ENCODE measurements around the gene RTN4RL1. TPM values are rescaled to one million over a fixed set of nuclear protein-coding genes. Genes with fewer than 3 reads are reported as not detected.

Gene RTN4RL1
- polyA plus RNA-seq, 1 donor (not counting 4 experiments of a cell fraction or from before 2014, with no cell fraction given): 2.3 TPM

- no peak overlapping the region for H3K4me3 ChIP-seq (ENCODE audit: control insufficient read depth in 2 of 3, extremely low read depth in 1 of 3, insufficient read depth in 2 of 3, low read depth in 1 of 3, low read length in 3 of 3)
- no peaks in the 10 kb centered on the region for H3K79me2 ChIP-seq (ENCODE audit: control insufficient read depth, insufficient read depth, low read length)
- H4K20me1 ChIP-seq (ENCODE audit: control insufficient read depth, extremely low read depth, insufficient read depth, low read length): no peaks in the 10 kb centered on the region
- H2AFZ ChIP-seq (ENCODE audit: control insufficient read depth, low read length): no peak overlapping the region
- H3K9me3 ChIP-seq (ENCODE audit: control insufficient read depth, low read depth, low read length): no peaks in the 10 kb centered on the region
- no peaks in the 10 kb centered on the region for H3K9me1 ChIP-seq (ENCODE audit: control insufficient read depth, extremely low read depth, insufficient read depth, low read length)
- H3K27me3 ChIP-seq (ENCODE audit: control insufficient read depth, extremely low read depth, insufficient read depth, low read length): no peaks in the 10 kb centered on the region
- peaks cover 17% of the 10 kb centered on the region for H3K4me1 ChIP-seq (ENCODE audit: control insufficient read depth, extremely low read depth, insufficient read depth, low read length)
- TF ChIP-seq CTCF (optimal IDR thresholded peaks at IDR 0.05 in 1 of 3, IDR thresholded peaks at IDR 0.05 in 1 of 3, conservative IDR thresholded peaks at IDR 0.05 in 1 of 3; ENCODE audit: extremely low read depth in 1 of 3, insufficient read depth in 2 of 3, low read length in 3 of 3) (no peak), EZH2 (IDR thresholded peaks at IDR 0.05; ENCODE audit: low read length) (no peak)
- H3K4me2 ChIP-seq (ENCODE audit: control insufficient read depth, extremely low read depth, insufficient read depth, low read depth, low read length): no peak overlapping the region
- no peaks in the 10 kb centered on the region for H3K36me3 ChIP-seq (ENCODE audit: control insufficient read depth in 2 of 2, extremely low read depth in 1 of 2, insufficient read depth in 2 of 2, low read length in 2 of 2)
- FAIRE-seq (no peak), DNase-seq (ENCODE audit: low read depth, low spot score) (no peak)
- dilution Hi-C loops (cut with MboI; ENCODE audit: extremely low pct_ligation_motif_present, low sequenced_read_pairs): no loop called here
- no peak overlapping the region for H3K9ac ChIP-seq (ENCODE audit: control insufficient read depth, extremely low read depth, insufficient read depth, low read length)
- H3K27ac ChIP-seq (ENCODE audit: control insufficient read depth, insufficient read depth, low read length): no peak overlapping the region
These were observed 29.7 kb downstream of the RTN4RL1 start for GRCh38 chr17:1995321-1995892.

- Histone ChIP-seq H3K4me2 (ENCODE audit: control insufficient read depth, extremely low read depth, insufficient read depth, low read depth, low read length) (no peak overlapping the region), H4K20me1 (ENCODE audit: control insufficient read depth, extremely low read depth, insufficient read depth, low read length) (no peaks in the 10 kb centered on the region), H3K36me3 (ENCODE audit: control insufficient read depth in 2 of 2, extremely low read depth in 1 of 2, insufficient read depth in 2 of 2, low read length in 2 of 2) (no peaks in the 10 kb centered on the region), H3K4me1 (ENCODE audit: control insufficient read depth, extremely low read depth, insufficient read depth, low read length) (peaks cover 14% of the 10 kb centered on the region), H3K27ac (ENCODE audit: control insufficient read depth, insufficient read depth, low read length) (no peak overlapping the region), H3K9me3 (ENCODE audit: control insufficient read depth, low read depth, low read length) (no peaks in the 10 kb centered on the region), H3K9me1 (ENCODE audit: control insufficient read depth, extremely low read depth, insufficient read depth, low read length) (no peaks in the 10 kb centered on the region), H2AFZ (ENCODE audit: control insufficient read depth, low read length) (no peak overlapping the region), H3K79me2 (ENCODE audit: control insufficient read depth, insufficient read depth, low read length) (no peaks in the 10 kb centered on the region), H3K9ac (ENCODE audit: control insufficient read depth, extremely low read depth, insufficient read depth, low read length) (no peak overlapping the region), H3K27me3 (ENCODE audit: control insufficient read depth, extremely low read depth, insufficient read depth, low read length) (no peaks in the 10 kb centered on the region), H3K4me3 (ENCODE audit: control insufficient read depth in 2 of 3, extremely low read depth in 1 of 3, insufficient read depth in 2 of 3, low read depth in 1 of 3, low read length in 3 of 3) (no peak overlapping the region)
- no peak for TF ChIP-seq EZH2 (IDR thresholded peaks at IDR 0.05; ENCODE audit: low read length)
- no peak for TF ChIP-seq CTCF (optimal IDR thresholded peaks at IDR 0.05 in 1 of 3, IDR thresholded peaks at IDR 0.05 in 1 of 3, conservative IDR thresholded peaks at IDR 0.05 in 1 of 3; ENCODE audit: extremely low read depth in 1 of 3, insufficient read depth in 2 of 3, low read length in 3 of 3)
- no peak for DNase-seq (ENCODE audit: low read depth, low spot score)
- dilution Hi-C loops (cut with MboI; ENCODE audit: extremely low pct_ligation_motif_present, low sequenced_read_pairs): no loop called here
- FAIRE-seq: no peak
These were observed 30.4 kb downstream of the RTN4RL1 start for GRCh38 chr17:1994707-1995106.

All from keratinocyte (primary cell).